HG03060 (cell line): ENCODE data around the gene CAPN9.
"Not testable (repeated sequence)": the region's sequence is repeated elsewhere in the genome, so short reads cannot be mapped to it uniquely, and the experiment has no call there.

Experiments
- ATAC-seq: cut with Tn5 transposase; IDR thresholded peaks from one replicate; pipeline ENCODE4 v1.9.1; 2021; ENCODE audit warnings: low read depth, moderate number of reproducible peaks; ENCODE audit not compliant: unreplicated experiment

The CAPN9 gene

DNA sequence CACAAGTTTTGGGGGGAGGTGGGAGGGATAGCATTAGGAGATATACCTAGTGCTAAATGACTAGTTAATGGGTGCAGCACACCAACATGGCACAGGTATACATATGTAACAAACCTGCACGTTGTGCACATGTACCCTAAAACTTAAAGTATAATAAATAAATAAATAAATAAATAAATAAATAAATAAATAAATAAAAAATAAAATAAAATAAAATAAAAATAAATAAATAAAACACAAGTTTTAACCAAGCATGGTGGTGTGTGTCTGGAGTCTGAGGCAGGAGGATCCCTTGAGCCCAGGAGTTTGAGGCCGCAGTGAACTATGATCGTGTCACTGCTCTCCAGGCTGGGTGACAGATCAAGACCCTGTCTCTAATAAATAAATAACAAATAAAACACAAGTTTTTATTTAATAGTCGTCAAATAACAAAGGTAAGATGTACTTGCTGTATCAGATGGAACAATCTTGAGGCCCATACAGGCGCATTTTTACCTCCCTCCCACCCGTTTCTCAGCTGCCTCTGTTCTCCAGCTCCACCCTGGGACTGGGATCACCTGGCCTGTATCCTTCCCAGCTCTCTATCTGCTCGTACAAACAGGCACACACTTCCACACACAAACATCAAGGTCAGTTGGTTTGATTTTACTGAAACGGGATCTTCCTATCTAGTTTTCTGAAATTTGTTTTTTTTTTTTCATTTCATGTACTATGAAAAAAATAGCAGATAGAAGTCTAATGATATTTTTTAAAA, 20.8 kb downstream of the CAPN9 start:
- ATAC-seq: not testable (repeated sequence)

DNA sequence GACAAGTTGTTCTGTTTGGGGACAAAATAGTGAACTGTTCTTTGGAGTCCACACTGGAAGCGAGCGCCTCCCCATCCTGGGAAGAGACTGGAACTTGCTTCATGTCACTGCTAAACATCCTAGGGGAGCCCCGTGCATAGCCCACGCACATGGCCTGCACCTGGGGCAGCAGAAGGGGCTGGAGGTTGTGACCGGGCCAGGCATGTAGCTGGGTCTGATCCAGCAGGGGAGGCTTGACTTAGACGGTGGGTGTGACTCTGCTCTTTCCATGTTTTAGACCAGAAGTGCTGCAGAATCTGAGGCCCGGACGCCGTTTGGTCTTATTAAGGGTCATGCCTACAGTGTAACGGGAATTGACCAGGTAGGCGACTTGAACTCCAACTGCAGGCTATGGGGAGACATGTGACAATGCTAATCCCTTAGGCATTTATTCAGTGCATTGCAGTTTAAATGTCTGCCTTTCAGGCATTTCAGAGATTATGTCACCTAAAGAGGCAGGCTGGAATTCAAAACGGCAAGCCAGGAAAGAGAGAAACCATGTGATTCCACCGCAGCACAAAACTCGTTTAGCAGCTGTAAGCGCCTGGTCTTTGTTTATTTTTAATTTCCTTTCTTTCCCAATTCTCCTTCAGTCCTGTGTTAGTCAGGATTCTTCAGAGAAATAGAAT, 21.8 kb downstream of the CAPN9 start:
- ATAC-seq: no peak

DNA sequence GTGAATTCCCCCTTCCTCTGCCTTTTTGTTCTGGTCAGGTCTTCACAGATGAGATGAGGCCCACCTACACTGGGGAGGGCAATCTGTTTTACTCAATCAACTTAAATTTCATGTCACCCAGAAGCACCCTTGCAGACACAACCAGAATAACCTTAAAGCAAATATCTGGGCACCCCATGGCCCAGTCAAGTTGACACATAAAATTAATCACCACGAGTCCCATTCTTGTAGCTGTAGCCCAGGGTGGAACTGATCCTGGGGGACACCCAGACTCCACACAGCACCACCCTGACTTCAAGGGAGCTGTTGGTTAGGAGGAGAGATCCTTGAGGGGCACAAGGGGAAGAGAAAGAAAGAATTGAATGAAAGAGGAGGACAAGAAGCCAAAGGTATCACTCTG, 23.1 kb downstream of the CAPN9 start:
- ATAC-seq: no peak

DNA sequence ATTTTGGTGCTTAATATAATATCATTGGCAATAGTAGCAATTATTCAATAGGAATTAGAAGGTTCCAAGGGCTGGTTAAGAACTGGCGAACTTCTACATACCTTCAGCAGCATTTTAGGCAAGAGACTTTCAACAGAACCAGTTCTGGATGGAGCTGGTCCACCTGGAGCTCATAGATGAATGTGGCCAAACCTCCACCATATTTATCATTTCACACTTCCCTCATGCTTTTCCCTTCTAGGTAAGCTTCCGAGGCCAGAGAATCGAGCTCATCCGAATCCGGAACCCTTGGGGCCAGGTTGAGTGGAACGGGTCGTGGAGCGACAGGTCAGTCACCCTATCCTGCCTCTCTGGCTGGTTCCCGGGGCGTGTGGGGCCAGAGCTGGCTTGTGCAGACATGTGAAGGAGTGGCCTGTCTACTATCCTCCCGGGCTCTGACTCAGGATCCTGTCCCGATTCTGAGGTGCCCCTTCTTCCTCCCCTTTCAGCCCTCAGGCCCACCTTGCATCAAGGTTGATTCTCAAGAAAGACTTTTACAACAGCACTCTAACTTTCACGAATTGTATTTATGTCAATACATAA, 24.7 kb downstream of the CAPN9 start:
- ATAC-seq: no peak

DNA sequence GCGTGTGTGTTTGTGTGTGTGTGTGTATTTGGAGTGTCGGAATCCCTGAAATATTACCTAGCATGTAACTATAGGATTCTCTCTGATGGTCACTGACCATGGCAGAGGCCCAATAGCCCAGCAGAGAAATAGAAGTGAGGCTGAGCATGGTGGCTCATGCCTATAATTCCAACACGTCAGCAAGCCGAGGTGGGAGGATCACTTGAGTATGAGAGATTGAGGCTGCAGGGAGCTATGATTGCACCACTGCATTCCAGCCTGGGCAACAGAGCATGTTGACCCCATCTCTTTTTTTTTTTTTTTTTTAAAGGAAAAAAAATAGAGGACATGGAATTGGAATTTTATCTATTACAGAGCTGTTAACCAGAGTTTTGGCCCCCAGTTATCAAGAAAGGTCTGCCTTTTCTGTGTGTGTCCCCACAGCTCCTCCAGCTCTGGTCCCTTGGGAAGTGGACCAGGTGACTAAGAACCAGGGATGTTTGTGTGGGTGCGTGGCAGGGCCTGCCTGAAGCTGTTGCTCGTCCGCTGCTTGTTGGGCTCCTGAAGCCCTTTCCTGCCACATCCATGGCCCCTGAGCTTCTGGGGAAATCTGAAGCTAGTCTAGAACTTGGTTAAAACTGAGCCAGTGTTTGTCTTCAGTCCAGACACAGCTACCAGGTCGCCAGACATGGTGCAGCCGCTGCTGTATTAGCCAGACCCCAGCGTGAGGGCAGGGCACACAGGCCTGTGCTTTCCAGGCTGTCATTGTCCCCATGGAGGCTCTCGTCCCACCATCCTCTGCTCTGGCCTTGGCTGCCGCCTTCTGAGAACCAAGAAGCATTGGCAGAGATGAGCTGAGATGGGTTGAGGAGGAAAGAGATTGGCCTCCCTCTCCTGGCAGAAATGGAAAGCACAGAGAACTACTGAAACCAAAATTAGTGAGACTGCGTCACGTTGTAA, 25.5 kb downstream of the CAPN9 start:
- no peak for ATAC-seq

DNA sequence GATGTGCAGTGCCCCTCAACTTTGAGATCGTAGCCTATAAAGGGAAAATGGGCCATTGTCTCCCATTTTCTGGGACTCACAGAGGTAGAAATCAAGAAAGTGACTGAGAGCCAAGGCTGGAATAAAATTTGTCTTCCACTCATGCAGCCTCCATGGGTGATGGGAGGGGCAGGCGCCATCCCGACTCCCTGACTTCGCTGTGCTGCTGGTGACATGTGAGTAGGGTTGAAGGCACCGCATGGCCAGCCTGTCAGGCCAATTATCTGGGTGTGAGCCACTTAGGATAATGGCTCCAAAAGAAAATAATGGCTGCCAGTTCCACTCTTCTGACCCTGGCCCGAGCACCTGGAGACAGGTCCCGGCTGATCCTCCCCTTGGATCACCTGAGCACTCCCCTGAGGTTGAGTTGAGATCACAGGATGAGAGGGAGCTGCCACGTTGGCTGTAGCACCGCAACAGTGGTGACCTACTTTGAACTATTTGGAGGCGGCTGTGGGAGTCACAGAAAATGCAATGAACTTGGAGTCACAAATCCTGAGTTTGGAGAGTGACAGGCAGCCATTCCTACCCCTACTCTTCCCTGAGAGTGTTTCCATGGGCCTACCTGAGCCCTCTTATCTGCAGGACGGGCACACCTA, 26.3 kb downstream of the CAPN9 start:
- no peak for ATAC-seq

DNA sequence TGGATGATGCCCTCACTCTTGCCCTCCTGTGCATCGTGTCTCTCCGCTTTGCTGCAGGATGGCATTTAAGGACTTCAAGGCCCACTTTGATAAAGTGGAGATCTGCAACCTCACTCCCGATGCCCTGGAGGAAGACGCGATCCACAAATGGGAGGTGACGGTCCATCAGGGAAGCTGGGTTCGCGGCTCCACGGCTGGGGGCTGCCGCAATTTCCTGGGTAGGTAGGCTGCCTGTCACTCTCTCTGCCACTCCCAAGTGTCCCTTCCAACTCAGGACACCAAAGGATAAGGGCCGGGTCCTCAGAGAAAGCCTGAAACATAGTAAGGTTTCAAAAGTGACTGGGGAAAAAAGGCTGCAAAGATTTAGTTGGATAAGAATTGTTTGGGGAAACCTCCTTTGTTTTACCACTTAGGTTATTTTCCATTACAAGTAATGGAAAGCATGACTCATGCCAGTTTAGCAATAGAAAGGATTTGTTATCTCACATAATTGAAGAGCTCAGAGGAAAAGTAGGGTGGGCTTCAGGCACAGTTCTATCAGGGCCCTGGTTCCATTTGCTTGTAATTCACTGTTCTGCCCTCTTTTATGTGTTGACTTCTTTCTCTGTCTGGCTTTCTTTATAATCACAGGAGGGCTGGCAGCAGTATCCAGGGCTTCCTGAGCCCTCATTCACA, 31.9 kb downstream of the CAPN9 start:
- ATAC-seq: no peak

DNA sequence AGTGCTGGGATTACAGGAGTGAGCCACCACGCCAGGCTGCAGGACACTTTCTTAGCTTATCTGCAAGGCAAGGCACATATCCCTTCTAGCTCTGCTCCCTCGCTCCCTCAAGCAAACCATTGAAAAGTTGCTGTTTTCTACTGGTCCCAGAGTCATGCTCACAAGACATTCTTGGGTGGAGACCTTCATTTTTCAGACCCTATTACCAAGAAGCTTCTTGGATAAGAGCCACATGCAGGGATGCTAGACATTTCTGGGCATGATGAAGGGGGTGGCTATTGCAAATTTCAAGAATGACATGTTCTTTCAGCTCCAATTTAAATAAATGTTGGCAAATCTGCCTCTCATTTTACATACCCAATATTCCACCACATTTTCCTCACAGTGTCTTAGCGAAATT, 33.9 kb downstream of the CAPN9 start:
- ATAC-seq: no peak

DNA sequence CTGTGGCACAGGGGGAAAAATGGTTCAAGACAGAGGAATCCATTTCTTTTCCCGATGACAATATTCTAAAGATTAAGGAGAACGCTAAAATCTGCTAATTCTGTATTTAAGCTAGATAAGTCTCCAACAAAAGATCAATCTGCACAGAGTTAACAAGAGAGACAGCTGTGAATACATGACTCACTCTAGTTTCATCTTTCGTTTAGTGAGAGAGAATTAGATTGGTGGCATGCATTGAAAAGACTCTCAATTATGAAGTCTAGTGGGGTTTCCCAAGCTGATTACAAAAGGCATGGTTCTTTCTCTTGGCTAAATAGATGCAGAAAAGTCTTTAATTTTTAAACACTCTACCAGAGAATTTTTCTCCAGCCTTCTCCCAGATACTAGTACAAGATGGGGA, 34.4 kb downstream of the CAPN9 start:
- ATAC-seq: no peak

DNA sequence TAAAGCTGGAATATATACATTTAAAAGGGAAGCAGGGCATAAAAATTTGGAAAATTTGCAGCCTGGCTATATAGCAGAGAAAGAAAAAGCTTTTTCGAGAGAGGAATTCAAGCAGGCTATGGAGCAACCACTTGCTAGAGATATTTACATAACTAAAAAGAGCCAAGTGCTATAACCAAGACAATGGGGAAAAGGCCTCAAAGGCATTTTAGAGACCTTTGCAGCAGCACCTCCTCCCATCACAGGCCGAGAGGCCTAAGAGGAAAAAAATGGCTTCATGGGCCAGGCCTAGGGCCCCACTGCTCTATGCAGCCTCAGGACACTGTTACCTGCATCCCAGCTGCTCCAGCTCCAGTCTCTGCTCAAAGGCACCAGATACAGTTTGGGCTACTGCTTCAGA, 37.0 kb downstream of the CAPN9 start:
- no peak for ATAC-seq

DNA sequence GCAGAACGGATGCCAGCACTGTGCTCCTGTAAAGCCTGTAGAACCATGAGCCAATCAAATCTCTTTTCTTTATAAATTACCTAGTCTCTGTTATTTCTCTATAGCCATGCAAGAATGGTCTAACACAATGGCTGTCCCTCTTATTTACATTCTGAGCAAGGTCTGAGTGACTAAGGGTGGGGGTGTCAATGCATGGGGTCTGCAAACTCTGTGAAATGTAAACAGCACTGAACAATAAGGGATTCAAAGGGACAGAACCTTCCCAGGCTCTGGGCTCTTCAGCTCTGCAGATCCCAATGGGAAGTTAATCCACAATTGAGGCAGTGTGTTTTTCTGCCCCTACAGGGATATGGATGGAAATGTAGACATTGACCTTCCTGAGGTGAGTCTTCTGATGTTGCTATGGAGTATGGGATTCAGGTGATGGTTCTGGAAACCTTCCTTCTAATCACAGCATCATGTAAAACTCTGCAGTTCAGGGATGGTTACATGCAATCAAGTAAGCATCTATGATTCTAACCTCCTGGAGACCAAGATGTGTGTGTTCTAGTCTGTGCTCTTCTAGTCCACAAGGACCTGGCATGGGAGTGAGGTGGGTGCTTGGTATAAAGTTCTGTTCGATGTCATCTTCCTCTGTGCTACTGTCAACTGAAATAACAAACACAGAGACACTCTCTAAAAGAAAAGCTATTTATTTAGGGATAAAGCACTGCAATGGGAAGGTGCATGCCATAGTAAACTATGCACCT, 38.6 kb downstream of the CAPN9 start:
- ATAC-seq: no peak

DNA sequence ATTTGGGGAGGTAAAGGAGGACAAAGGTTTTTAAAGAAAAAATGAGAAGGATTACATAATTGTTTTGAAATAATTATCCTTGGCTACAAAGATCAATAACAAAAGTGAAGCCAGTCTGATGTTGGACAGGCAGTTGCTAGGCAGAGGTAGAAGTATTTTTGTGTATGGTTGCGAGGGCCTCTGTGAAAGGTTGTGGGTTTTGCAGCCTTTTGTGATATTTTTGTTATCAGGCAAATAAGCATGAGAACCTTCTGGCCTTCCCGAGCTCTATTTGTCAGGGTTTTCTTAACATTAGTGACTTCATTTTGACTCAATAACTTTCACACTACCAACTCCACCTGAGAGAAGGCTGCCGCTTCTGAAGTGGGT, 39.2 kb downstream of the CAPN9 start:
- no peak for ATAC-seq

DNA sequence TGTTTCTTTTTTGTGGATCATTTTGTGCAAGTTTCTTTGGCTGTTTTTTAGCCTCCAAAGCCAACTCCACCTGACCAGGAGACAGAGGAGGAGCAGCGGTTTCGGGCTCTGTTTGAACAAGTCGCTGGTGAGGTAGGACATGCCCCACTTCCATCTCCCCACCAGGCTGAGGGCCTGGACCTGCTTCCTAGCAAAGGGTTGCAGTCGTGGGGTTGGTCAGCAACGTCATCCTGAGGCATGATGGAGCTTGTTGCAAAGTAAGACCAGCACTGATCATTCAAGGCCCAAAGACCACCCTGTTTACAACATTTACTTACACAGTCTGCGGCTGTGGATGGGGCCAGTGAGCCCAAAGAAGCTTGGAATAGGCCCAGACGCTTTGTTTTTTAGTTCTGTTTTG, 40.3 kb downstream of the CAPN9 start:
- no peak for ATAC-seq

DNA sequence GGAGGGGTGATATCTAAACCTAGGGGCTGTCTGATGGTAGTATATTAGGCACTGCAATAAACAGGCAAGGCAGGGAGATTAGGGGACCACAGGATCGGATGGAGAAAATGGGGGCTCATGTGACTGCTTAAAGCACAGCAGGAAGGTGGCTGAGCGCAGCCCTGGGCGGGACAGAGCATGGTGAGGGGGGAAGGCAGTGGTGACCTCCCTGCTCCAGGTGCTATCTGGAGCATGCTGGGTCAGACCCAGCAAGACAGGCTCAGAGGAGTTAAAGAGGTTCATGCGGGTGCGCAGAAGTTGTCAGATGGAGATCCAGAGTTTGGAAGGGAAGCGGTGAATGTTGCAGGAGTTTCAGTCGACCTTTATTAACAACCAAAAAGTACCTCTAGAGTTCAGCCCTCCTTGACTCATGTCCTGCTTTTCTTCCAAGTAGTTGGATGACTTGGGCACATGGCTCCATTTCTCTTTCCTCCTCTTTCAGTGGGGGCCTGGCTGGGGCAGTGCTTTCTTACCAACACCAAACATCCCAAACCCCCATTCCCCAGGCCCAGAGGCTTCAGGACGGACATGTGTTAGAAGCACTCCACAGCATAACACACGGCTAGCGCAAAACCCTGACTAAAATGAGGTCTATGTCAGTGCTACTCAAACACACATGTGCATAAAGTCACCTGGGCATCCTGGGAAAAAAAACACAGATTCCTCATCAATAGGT, 41.5 kb downstream of the CAPN9 start:
- no peak for ATAC-seq

DNA sequence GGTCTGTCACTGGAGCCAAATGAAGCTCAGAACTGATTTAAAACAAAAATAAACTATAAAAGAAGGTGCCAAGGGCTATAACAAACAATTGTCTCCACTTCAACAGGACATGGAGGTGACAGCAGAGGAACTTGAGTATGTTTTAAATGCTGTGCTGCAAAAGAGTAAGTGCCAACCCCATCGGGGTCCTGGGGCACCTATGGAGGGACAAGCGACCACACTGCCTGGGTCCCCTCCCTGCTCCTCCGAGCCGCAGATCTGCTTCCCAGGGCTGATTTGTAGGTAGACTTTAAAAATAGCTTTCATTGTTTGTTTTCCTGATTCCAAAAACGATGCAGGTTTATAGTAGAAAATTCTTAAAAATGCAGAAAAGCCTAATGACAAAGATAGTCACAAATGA, 42.8 kb downstream of the CAPN9 start:
- ATAC-seq: no peak

DNA sequence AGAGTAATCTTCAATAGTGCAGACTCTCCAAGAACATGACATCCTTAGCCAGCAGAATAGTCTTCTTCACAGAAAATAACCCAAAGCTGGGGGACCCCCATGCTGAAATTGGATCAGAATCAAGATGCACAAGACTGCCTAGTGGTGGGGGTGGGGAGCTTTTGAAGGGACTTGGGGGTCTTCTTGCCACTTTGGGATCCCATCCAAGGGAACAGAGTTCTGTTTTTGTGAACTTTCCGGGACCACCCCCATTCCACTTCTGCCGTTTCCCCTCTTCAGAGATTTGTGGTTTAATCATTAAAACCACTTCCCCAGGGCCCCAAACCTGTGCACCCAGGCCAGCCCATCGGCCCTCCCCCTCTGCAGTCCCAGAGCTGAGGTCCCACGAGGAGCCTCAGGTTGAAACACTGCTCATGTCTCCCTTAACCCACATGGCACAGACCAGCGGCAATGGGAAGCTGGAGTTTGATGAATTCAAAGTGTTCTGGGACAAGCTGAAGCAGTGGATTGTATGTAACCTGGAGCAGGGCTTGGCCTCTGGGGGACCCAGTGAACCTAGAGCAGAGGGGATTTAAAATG, 44.9 kb downstream of the CAPN9 start:
- ATAC-seq: no peak

DNA sequence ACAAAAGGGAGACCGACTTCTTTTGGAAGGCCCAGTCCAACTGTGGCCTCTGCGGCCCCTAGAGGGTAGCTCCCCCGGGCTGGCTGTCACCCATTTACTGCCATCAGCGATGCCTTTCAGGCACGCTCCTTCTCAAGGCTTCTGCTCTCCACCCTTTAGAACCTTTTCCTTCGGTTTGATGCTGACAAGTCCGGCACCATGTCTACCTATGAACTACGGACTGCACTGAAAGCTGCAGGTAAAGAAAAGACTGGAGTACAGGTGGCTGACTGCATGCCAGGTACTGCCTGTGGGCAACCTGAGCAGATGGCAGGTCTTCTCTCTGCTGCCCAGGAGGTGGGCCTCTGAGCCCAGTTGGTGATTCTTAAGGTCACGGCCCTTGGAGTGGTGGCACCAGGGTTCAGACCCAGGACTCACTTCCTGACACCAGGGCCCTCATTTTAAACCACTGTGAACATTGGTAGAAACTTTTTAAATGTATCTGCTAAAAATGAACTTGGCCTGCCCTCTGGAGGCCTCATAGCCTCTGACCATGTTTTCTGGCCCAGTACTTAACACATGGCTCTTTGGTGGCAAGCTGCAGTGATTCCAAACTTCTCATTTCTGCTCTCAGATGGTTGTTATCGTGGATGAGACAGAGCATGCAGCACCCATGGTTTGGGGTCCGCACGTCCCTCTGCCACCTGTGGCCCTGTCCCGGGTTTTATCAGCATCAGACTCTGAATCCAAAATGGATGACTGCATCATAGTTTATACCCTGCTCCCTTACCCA, 45.7 kb downstream of the CAPN9 start:
- no peak for ATAC-seq

DNA sequence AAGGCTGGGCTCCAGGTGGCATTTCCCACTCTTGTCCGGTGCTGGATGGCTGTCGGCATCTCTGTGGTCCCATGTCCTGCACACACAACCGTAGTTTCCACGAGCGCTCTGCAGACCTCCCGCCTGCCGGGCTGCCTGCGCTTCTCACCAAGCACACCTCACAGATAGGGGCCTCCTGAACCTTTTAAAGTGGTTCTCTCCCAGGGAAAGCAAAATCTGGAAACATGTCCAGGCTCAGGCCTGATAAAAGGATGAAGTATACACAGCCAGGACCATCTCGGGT, 46.2 kb downstream of the CAPN9 start:
- ATAC-seq: no peak
